Suppressor macrophage (primary cell): ENCODE data around the gene ARL6IP1.
"Not testable (repeated sequence)": the region's sequence is repeated elsewhere in the genome, so short reads cannot be mapped to it uniquely, and the experiment has no call there.

Source experiments
- DNase-seq, 4 experiments: peaks; one replicate each; pipeline ENCODE4 v3.0.0-alpha.2; 2020 to 2022

Gene ARL6IP1

DNA sequence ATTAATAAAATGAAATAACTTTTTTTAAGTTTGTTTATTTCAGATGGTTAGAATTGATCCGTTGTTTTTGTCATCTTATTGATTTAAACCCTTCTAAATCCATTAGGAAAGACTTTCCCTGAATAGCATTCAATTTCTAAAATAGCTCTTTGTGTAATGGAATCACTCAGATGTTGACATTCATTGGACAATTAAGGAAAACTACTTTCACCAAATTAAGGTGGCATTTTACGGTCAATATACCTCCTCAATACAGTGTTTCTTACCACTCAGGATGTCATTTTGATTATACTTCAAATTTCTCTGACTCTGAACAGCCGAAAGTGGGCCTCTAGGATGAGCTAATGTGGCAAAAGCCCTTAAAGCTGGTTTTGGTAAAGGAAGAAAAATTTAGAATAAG, 1.8 kb downstream of the ARL6IP1 start:
- DNase-seq, result no peak

DNA sequence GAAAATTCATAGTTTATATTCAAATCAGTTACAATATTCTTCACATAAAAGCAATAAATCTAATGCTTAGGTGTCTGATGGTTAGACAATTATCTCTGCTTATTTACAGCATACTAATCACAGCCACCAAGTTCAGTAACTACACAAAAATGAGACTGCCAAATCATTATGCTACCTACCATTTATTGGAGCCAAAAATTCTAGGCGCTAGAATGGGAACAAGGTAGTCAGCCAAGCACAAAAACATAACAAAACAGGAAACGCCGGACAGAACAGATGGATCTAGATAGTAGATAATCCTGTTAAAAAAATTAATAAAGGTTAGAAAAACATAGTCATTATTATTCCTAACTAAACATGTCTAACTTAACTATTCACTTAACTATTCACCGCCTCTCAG, 3.6 kb downstream of the ARL6IP1 start:
- no peak for DNase-seq

- DNase-seq, result no peak
Measured at GRCh38 chr16:18796377-18796776, 5.0 kb downstream of the ARL6IP1 start.

DNA sequence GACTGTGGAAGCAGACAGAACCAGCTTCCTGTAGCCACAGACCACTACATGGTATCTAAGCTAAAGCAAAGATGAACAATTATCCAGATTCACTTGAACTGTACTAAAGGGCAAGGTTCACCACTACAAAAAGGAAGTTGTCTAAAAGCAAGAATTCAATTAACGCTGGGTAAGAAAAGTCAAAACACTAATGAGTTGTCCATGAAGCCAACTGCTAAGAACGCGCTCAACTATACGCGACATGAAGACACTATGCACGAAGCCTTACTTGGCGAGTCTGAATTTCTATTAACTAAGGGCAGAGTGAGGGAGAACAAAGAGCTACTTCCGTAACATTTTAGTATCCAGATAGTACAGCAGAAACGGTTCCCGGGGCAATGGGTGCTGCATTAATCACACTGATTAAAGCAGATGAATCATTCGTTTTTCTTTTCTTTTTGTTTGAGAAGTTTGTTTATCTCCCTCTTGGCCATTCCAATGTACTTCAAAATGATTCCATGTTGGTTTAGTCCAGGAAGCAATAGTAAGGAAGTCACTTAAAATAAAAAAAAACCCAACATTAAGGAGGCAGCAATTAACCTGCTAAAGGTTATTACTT, 8.4 kb downstream of the ARL6IP1 start:
- no peak for DNase-seq

- DNase-seq, result peak; percentile 94 to 98 (median 96)
Measured at GRCh38 chr16:18789850-18790706, 11.3 kb downstream of the ARL6IP1 start, which contains the start of gene RPS15A. Gene RPS15A (minus strand): TSS chr16:18790334. CDS start chr16:18789113, 1,221 bp downstream.

DNA sequence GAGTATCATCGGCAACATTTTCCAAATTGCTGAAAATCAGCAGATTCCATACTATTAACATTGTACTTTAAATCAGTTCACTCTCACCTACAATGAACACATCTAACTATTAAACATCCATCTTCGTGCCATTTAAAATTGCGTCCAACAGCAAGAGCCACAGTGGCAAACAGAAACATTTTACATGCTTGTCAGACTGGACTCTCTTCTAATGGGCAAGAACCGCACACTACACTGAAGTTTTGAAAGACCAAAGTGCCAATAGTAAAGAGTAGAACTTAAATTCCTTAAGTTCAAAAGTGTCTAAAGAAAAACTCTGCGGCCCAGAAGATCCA, 11.9 kb downstream of the ARL6IP1 start:
- DNase-seq, result no peak

GRCh38 chr16:18788828-18789514, 12.4 kb downstream of the ARL6IP1 start:
- DNase-seq, result peak in 3 of 4 experiments; percentile 19 to 25 (median 24)

GRCh38 chr16:18784917-18785623, 16.3 kb downstream of the ARL6IP1 start:
- no peak for DNase-seq

- DNase-seq, result no peak
Measured at GRCh38 chr16:18783430-18784341, 17.7 kb downstream of the ARL6IP1 start.

DNA sequence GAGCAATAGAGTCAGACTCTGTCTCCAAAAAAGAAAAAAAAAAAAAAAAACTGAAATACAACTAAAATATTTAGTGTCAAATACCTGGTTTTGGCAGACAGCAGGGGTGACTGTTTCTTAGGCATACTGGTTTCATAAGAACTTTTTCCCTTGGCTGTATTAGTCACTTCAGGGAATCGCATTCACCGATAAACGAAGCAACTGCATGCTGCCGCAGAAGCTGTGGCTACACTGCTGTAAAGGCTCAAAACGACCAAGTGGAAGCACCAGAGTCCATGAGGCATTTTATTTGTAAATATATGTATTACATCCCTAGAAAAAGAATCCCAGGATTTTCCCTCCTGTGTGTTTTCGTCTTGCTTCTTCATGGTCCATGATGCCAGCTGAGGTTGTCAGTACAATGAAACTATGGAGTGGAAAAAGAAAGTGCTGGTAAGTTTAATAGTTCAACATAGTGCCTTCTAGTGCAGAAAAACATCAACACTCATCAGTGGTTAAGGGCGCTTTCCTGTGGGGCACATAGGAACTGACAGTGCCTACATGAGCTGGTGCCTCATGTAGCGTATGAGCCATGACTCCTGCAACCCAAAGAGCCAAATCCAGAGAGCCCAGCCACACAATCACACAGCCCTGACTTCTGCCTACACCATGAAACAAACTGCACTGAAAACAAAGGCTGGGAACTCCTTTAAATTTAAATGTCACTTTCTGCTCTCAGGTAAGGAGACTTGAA, 18.5 kb downstream of the ARL6IP1 start:
- DNase-seq, result no peak

- not testable (repeated sequence) for DNase-seq
Measured at GRCh38 chr16:18781232-18781631, 20.1 kb downstream of the ARL6IP1 start.

- not testable (repeated sequence) for DNase-seq
Measured at GRCh38 chr16:18780460-18781026, 20.8 kb downstream of the ARL6IP1 start.

DNA sequence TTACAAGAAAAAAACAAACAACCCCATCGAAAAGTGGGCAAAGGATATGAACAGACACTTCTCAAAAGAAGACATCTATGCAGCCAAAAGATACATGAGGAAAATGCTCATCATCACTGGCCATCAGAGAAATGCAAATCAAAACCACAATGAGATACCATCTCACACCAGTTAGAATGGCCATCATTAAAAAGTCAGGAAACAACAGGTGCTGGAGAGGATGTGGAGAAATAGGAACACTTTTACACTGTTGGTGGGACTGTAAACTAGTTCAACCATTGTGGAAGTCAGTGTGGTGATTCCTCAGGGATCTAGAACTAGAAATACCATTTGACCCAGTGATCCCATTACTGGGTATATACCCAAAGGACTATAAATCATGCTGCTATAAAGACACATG, 23.7 kb downstream of the ARL6IP1 start:
- not testable (repeated sequence) for DNase-seq

DNA sequence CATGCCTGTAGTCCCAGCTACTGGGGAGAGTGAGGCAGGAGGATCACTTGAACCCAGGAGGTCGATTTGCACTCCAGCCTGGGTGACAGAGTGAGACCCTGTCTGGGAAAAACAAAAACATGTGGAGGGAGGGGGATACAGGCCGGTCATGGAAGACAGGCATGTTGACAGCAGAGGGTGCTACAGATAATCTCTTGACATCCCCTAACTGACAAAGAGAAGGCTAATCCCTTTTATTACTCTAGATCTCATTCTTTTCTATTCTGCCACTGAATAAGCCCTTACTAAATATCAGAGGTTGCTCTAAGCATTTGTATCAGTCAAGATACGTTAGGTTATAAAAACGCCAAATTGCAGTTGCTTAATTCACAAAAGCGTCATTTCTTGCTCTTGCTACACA, 25.0 kb downstream of the ARL6IP1 start:
- DNase-seq, result not testable (repeated sequence)

DNA sequence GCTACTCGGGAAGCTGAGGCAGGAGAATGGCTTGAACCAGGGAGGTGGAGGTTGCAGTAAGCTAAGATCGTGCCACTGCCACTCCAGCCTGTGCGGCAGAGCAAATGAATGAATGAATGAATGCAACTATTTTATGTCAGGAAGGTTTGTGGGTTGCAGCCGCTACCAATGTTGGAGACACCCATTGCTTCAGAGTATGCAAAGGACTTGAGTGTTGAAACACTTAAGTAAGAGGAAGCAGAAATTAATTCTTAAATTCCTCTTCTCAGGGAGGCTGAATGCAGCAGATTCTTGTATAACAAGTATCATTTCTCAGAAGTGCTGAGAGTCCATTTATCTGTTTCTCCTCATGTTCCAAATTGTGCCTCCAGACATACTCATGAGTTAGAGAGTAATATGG, 26.7 kb downstream of the ARL6IP1 start:
- peak; percentile 30 to 71 (median 60) for DNase-seq

- DNase-seq, result not testable (repeated sequence)
Measured at GRCh38 chr16:18772171-18772570, 29.2 kb downstream of the ARL6IP1 start.

DNA sequence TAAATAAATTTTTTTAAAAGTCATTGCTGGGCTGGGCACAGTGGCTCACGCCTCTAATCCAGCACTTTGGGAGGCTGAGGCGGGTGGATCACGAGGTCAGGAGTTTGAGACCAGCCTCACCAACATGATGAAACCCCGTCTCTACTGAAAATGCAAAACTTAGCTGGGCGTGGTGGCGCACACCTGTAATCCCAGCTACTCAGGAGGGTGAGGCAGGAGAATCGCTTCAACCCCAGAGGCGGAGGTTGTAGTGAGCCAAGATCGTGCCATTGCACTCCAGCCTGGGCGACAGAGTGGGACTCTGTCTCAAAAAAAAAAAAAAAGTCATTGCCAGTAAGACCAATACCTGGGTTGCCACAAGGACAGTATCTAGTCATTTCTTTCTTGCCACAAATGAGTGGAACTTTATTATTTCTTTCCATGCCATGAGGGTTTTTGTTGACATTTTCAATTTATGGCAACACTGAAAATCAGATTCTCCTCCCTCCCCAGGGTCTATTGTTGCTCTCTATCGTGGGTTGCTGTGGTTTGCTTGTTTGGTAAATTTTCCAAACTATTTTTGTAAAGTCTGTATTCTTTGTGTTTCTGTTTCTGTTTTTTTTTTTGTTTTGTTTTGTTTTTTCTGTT, 30.9 kb downstream of the ARL6IP1 start:
- not testable (repeated sequence) for DNase-seq

DNA sequence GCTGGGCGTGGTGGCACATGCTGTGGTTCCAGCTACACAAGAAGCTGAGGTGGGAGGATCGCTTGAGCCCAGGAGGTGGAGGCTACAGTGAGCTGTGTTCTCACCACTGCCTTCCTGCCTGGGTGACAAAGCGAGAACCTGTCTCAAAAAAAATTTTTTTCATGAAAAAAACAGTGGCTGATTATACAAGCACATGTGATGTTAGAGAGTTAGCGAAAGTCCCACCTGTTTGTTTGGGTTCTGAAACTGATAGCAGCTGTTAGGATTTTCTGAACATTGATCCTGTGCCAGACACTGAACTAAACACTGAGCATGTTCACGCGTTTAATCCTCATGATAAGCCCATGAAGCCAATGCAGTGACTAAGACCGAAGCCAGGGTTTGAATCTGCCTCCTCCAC, 34.1 kb downstream of the ARL6IP1 start:
- not testable (repeated sequence) for DNase-seq

GRCh38 chr16:18762713-18763112, 38.6 kb downstream of the ARL6IP1 start:
- not testable (repeated sequence) for DNase-seq
